ENCODE data around the gene MBLAC2.

- TF ChIP-seq, protein P1, sequence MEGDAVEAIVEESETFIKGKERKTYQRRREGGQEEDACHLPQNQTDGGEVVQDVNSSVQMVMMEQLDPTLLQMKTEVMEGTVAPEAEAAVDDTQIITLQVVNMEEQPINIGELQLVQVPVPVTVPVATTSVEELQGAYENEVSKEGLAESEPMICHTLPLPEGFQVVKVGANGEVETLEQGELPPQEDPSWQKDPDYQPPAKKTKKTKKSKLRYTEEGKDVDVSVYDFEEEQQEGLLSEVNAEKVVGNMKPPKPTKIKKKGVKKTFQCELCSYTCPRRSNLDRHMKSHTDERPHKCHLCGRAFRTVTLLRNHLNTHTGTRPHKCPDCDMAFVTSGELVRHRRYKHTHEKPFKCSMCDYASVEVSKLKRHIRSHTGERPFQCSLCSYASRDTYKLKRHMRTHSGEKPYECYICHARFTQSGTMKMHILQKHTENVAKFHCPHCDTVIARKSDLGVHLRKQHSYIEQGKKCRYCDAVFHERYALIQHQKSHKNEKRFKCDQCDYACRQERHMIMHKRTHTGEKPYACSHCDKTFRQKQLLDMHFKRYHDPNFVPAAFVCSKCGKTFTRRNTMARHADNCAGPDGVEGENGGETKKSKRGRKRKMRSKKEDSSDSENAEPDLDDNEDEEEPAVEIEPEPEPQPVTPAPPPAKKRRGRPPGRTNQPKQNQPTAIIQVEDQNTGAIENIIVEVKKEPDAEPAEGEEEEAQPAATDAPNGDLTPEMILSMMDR (conservative IDR thresholded peaks at IDR 0.05; ENCODE audit: low read length): no peak
- TF ChIP-seq EZH2phosphoT487 (IDR thresholded peaks at IDR 0.05; ENCODE audit: borderline replicate concordance, low read depth, low read length): no peak
These were observed 39.9 kb upstream of the MBLAC2 start for GRCh38 chr5:90514520-90514919.

Measured in OCI-LY7 (cell line).